GM21447 (cell line): ENCODE data around the gene ZNF486.
"Not testable (repeated sequence)": the region's sequence is repeated elsewhere in the genome, so short reads cannot be mapped to it uniquely, and the experiment has no call there.

Experiments used
- ATAC-seq: cut with Tn5 transposase; IDR thresholded peaks from one replicate; pipeline ENCODE4 v1.9.1; 2021; ENCODE audit not compliant: unreplicated experiment

Gene ZNF486

GRCh38 chr19:20221605-20222004 is 54.6 kb downstream of the ZNF486 start:
- not testable (repeated sequence) for ATAC-seq

GRCh38 chr19:20233105-20233504 is 66.1 kb downstream of the ZNF486 start:
- ATAC-seq = no peak

- ATAC-seq = no peak
These were observed 68.1 kb downstream of the ZNF486 start for GRCh38 chr19:20235156-20235555.

- ATAC-seq = no peak
These were observed 71.0 kb downstream of the ZNF486 start for GRCh38 chr19:20237773-20238623.

GRCh38 chr19:20243629-20244028 is 76.6 kb downstream of the ZNF486 start:
- no peak for ATAC-seq

- ATAC-seq = no peak
These were observed 77.3 kb downstream of the ZNF486 start for GRCh38 chr19:20244356-20244755.

GRCh38 chr19:20245309-20245708 is 78.3 kb downstream of the ZNF486 start:
- ATAC-seq = no peak

GRCh38 chr19:20247016-20247683 is 80.1 kb downstream of the ZNF486 start:
- ATAC-seq = no peak

- not testable (repeated sequence) for ATAC-seq
These were observed 81.2 kb downstream of the ZNF486 start for GRCh38 chr19:20248258-20248657.
